Measurements from ENCODE around the gene THAP5. TPM values are rescaled to one million over a fixed set of nuclear protein-coding genes. Genes with fewer than 3 reads are reported as not detected.

The THAP5 gene
- polyA plus RNA-seq, 1 of the 3 experiments (the other 2 are of a cell fraction): 4.2 TPM

- Histone ChIP-seq H3K4me1 (ENCODE audit: control insufficient read depth in 1 of 2, insufficient read depth in 2 of 2, low read depth in 1 of 2, low read length in 1 of 2) (no peaks in the 10 kb centered on the region), H3K9me3 (no peaks in the 10 kb centered on the region), H3K9me2 (no peaks in the 10 kb centered on the region), H3K27ac (ENCODE audit: low read depth in 2 of 2, low read length in 1 of 2) (no peak overlapping the region), H4K20me1 (ENCODE audit: insufficient read depth) (no peaks in the 10 kb centered on the region), H3K4me2 (no peak overlapping the region), H3F3A (replicated peaks; ENCODE audit: insufficient read depth) (no peaks in the 10 kb centered on the region), H2AFZ (ENCODE audit: low read depth) (no peak overlapping the region), H3K9ac (no peak overlapping the region), H3K4me3 (ENCODE audit: low read depth in 2 of 2, low read length in 1 of 2) (no peak overlapping the region), H3K79me2 (ENCODE audit: insufficient read depth) (no peaks in the 10 kb centered on the region), H3K36me3 (replicated peaks in 1 of 2; ENCODE audit: control insufficient read depth in 1 of 2, insufficient read depth in 2 of 2, low read length in 1 of 2) (no peaks in the 10 kb centered on the region), H3K27me3 (ENCODE audit: insufficient read depth) (no peaks in the 10 kb centered on the region; the same call in 1 of the 2 replicates)
- ChIA-PET CTCF (interaction anchor here (0.7 to 1.5 kb wide), 12 partner anchors 8 to 360 kb away, joined by 3 to 7 read pairs (median 4); no protein-coding TSS in a partner anchor), POLR2A (no interaction called here)
- TF ChIP-seq CTCF (IDR thresholded peaks at IDR 0.05) (peak; percentile 95), CHD2 (IDR thresholded peaks at IDR 0.05; ENCODE audit: low read length, partially characterized antibody) (no peak), SMC3 (IDR thresholded peaks at IDR 0.05; ENCODE audit: low read depth, low read length) (peak; percentile 62), RAD21 (IDR thresholded peaks at IDR 0.05; ENCODE audit: low read length) (peak; percentile 91)
- peak; percentile 35 for DNase-seq
- 17% methylated on average over 5 of the region's 5 CpGs for WGBS (ENCODE audit: low lambda C conversion rate)
Measured at GRCh38 chr7:108613147-108613948, 43.8 kb upstream of the THAP5 start.

GRCh38 chr7:108611268-108611667 lies 41.8 kb upstream of the THAP5 start:
- H3K36me3 ChIP-seq (replicated peaks in 1 of 2; ENCODE audit: control insufficient read depth in 1 of 2, insufficient read depth in 2 of 2, low read length in 1 of 2): no peaks in the 10 kb centered on the region
- H3K9ac ChIP-seq: no peak overlapping the region
- H3K4me3 ChIP-seq (ENCODE audit: low read depth in 2 of 2, low read length in 1 of 2): no peak overlapping the region
- ChIA-PET CTCF (interaction anchor here (0.6 to 2.8 kb wide), 4 partner anchors 10 to 1084 kb away, joined by 3 to 9 read pairs (median 4); no protein-coding TSS in a partner anchor), POLR2A (no interaction called here)
- WGBS (ENCODE audit: low lambda C conversion rate): 32% methylated on average over 4 of the region's 4 CpGs
- H3K27ac ChIP-seq (ENCODE audit: low read depth in 2 of 2, low read length in 1 of 2): no peak overlapping the region
- H3K4me1 ChIP-seq (ENCODE audit: control insufficient read depth in 1 of 2, insufficient read depth in 2 of 2, low read depth in 1 of 2, low read length in 1 of 2): no peaks in the 10 kb centered on the region
- no peaks in the 10 kb centered on the region for H3F3A ChIP-seq (replicated peaks; ENCODE audit: insufficient read depth)
- no peaks in the 10 kb centered on the region for H3K9me2 ChIP-seq
- no peaks in the 10 kb centered on the region; the same call in 1 of the 2 replicates for H3K27me3 ChIP-seq (ENCODE audit: insufficient read depth)
- no peak for DNase-seq
- no peak overlapping the region for H3K4me2 ChIP-seq
- no peaks in the 10 kb centered on the region for H3K79me2 ChIP-seq (ENCODE audit: insufficient read depth)
- no peak overlapping the region for H2AFZ ChIP-seq (ENCODE audit: low read depth)
- no peaks in the 10 kb centered on the region for H4K20me1 ChIP-seq (ENCODE audit: insufficient read depth)
- H3K9me3 ChIP-seq: no peaks in the 10 kb centered on the region
- no peak for TF ChIP-seq MEF2A (IDR thresholded peaks at IDR 0.05; ENCODE audit: borderline replicate concordance, low read depth)
- no peak for TF ChIP-seq RFX5 (IDR thresholded peaks at IDR 0.05; ENCODE audit: low read length)
- no peak for TF ChIP-seq IRF3 (IDR thresholded peaks at IDR 0.05; ENCODE audit: low read depth, low read length)
- no peak for TF ChIP-seq GATA2 (CRISPR knock-in tag; IDR thresholded peaks at IDR 0.05)
- TF ChIP-seq NRF1 (IDR thresholded peaks at IDR 0.05; ENCODE audit: low read depth, low read length): no peak
- no peak for TF ChIP-seq TAF1 (IDR thresholded peaks at IDR 0.05; ENCODE audit: borderline replicate concordance, low read depth, low read length)
- no peak for TF ChIP-seq CTCF (IDR thresholded peaks at IDR 0.05)
- TF ChIP-seq YY1 (IDR thresholded peaks at IDR 0.05; ENCODE audit: low read depth): no peak
- no peak for TF ChIP-seq ZBTB33 (IDR thresholded peaks at IDR 0.05; ENCODE audit: borderline replicate concordance, low read depth)
- no peak for TF ChIP-seq REST (IDR thresholded peaks at IDR 0.05; ENCODE audit: low read depth, low read length)
- no peak for TF ChIP-seq MXI1 (IDR thresholded peaks at IDR 0.05; ENCODE audit: low read depth, low read length)
